ENCODE measurements around the gene FBXW12. TPM values are rescaled to one million over a fixed set of nuclear protein-coding genes. Genes with fewer than 3 reads are reported as not detected.

The FBXW12 gene
- total RNA-seq, 1 experiment from 2014 or later = 2.0 TPM

DNA sequence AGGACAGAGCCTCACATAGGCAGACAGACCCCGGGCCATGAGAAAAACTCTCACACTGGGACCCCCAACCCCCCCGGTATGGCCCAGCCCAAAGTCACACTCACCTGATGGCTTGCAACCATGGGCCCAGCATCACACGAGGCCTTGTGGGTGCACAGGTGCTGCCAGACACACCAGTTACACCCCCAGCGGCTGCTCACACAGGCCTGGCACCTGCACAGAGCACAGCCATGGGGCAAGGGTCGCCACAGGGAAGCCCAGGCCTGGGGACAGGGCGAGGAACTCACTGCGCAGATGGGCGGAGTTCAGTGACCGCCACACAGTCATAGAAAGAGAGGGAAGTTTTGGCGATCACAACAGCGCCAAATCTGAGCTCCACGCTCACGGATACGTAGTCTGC, 48.5 kb downstream of the FBXW12 start:
- Mint-ChIP-seq H3K27me3 (ENCODE audit: low read depth) (no peaks in the 10 kb centered on the region), H3K36me3 (peaks cover 11% of the 10 kb centered on the region), H3K27ac (peak overlapping the region; percentile 14; the same call in 1 of the 2 replicates), H3K4me1 (peaks cover 5% of the 10 kb centered on the region), H3K4me3 (no peak overlapping the region), H3K9me3 (no peaks in the 10 kb centered on the region)
- ChIA-PET CTCF (interaction anchor here (1.4 to 18.3 kb wide), 2 partner anchors 16 to 20 kb away, joined by 4 to 218 read pairs; no protein-coding TSS in a partner anchor), POLR2A (interaction anchor here (0.6 kb wide), 1 partner anchor 335 kb away, joined by 7 read pairs; no protein-coding TSS in a partner anchor)
- no peak for DNase-seq (ENCODE audit: low spot score)
- no peak for TF ChIP-seq ZNF416 (CRISPR knock-in tag; IDR thresholded peaks at IDR 0.05)
- no peak for TF ChIP-seq ZNF219 (CRISPR knock-in tag; IDR thresholded peaks at IDR 0.05; ENCODE audit: borderline replicate concordance)
- no peak for TF ChIP-seq JUN (CRISPR knock-in tag; IDR thresholded peaks at IDR 0.05)
- no peak for TF ChIP-seq ATF1 (CRISPR knock-in tag; IDR thresholded peaks at IDR 0.05)
- TF ChIP-seq, protein P1, sequence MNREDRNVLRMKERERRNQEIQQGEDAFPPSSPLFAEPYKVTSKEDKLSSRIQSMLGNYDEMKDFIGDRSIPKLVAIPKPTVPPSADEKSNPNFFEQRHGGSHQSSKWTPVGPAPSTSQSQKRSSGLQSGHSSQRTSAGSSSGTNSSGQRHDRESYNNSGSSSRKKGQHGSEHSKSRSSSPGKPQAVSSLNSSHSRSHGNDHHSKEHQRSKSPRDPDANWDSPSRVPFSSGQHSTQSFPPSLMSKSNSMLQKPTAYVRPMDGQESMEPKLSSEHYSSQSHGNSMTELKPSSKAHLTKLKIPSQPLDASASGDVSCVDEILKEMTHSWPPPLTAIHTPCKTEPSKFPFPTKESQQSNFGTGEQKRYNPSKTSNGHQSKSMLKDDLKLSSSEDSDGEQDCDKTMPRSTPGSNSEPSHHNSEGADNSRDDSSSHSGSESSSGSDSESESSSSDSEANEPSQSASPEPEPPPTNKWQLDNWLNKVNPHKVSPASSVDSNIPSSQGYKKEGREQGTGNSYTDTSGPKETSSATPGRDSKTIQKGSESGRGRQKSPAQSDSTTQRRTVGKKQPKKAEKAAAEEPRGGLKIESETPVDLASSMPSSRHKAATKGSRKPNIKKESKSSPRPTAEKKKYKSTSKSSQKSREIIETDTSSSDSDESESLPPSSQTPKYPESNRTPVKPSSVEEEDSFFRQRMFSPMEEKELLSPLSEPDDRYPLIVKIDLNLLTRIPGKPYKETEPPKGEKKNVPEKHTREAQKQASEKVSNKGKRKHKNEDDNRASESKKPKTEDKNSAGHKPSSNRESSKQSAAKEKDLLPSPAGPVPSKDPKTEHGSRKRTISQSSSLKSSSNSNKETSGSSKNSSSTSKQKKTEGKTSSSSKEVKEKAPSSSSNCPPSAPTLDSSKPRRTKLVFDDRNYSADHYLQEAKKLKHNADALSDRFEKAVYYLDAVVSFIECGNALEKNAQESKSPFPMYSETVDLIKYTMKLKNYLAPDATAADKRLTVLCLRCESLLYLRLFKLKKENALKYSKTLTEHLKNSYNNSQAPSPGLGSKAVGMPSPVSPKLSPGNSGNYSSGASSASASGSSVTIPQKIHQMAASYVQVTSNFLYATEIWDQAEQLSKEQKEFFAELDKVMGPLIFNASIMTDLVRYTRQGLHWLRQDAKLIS (CRISPR knock-in tag; IDR thresholded peaks at IDR 0.05; ENCODE audit: borderline replicate concordance) = no peak
- TF ChIP-seq EMX1 (CRISPR knock-in tag; IDR thresholded peaks at IDR 0.05) = no peak
- no peak for TF ChIP-seq IRF1 (CRISPR knock-in tag; IDR thresholded peaks at IDR 0.05)
- TF ChIP-seq ZNF317 (CRISPR knock-in tag; IDR thresholded peaks at IDR 0.05; ENCODE audit: borderline replicate concordance, low read depth) = no peak
- TF ChIP-seq, protein P2, sequence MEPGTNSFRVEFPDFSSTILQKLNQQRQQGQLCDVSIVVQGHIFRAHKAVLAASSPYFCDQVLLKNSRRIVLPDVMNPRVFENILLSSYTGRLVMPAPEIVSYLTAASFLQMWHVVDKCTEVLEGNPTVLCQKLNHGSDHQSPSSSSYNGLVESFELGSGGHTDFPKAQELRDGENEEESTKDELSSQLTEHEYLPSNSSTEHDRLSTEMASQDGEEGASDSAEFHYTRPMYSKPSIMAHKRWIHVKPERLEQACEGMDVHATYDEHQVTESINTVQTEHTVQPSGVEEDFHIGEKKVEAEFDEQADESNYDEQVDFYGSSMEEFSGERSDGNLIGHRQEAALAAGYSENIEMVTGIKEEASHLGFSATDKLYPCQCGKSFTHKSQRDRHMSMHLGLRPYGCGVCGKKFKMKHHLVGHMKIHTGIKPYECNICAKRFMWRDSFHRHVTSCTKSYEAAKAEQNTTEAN (CRISPR knock-in tag; IDR thresholded peaks at IDR 0.05) = no peak
- TF ChIP-seq KAT7 (CRISPR knock-in tag; IDR thresholded peaks at IDR 0.05; ENCODE audit: borderline replicate concordance) = no peak
- no peak for ATAC-seq

GRCh38 chr3:48422272-48422671, 50.3 kb downstream of the FBXW12 start:
- Mint-ChIP-seq H3K4me3 (no peak overlapping the region), H3K27me3 (ENCODE audit: low read depth) (no peaks in the 10 kb centered on the region), H3K27ac (no peak overlapping the region), H3K36me3 (peaks cover 7% of the 10 kb centered on the region; the same call in 1 of the 2 replicates), H3K4me1 (peaks cover 19% of the 10 kb centered on the region), H3K9me3 (no peaks in the 10 kb centered on the region)
- DNase-seq (ENCODE audit: low spot score) (no peak), ATAC-seq (peak; percentile 50)
- CTCF ChIA-PET = interaction anchor here (1.0 to 18.3 kb wide), 9 partner anchors 10 to 1478 kb away, joined by 3 to 218 read pairs (median 7); partner anchors contain the start of genes CCDC51 and TMA7
- POLR2A ChIA-PET = no interaction called here
- TF ChIP-seq TP53 (CRISPR knock-in tag; IDR thresholded peaks at IDR 0.05) (no peak), GTF2I (CRISPR knock-in tag; conservative IDR thresholded peaks at IDR 0.05) (no peak), CBFB (CRISPR knock-in tag; IDR thresholded peaks at IDR 0.05; ENCODE audit: low read depth) (no peak), JUN (CRISPR knock-in tag; IDR thresholded peaks at IDR 0.05) (no peak), ERG (CRISPR knock-in tag; IDR thresholded peaks at IDR 0.05) (no peak), PRDM15 (CRISPR knock-in tag; IDR thresholded peaks at IDR 0.05) (no peak)
- TF ChIP-seq, protein P3, sequence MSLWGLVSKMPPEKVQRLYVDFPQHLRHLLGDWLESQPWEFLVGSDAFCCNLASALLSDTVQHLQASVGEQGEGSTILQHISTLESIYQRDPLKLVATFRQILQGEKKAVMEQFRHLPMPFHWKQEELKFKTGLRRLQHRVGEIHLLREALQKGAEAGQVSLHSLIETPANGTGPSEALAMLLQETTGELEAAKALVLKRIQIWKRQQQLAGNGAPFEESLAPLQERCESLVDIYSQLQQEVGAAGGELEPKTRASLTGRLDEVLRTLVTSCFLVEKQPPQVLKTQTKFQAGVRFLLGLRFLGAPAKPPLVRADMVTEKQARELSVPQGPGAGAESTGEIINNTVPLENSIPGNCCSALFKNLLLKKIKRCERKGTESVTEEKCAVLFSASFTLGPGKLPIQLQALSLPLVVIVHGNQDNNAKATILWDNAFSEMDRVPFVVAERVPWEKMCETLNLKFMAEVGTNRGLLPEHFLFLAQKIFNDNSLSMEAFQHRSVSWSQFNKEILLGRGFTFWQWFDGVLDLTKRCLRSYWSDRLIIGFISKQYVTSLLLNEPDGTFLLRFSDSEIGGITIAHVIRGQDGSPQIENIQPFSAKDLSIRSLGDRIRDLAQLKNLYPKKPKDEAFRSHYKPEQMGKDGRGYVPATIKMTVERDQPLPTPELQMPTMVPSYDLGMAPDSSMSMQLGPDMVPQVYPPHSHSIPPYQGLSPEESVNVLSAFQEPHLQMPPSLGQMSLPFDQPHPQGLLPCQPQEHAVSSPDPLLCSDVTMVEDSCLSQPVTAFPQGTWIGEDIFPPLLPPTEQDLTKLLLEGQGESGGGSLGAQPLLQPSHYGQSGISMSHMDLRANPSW (CRISPR knock-in tag; conservative IDR thresholded peaks at IDR 0.05; ENCODE audit: low read depth) = no peak
- TF ChIP-seq, protein P4, sequence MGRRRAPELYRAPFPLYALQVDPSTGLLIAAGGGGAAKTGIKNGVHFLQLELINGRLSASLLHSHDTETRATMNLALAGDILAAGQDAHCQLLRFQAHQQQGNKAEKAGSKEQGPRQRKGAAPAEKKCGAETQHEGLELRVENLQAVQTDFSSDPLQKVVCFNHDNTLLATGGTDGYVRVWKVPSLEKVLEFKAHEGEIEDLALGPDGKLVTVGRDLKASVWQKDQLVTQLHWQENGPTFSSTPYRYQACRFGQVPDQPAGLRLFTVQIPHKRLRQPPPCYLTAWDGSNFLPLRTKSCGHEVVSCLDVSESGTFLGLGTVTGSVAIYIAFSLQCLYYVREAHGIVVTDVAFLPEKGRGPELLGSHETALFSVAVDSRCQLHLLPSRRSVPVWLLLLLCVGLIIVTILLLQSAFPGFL (CRISPR knock-in tag; IDR thresholded peaks at IDR 0.05; ENCODE audit: borderline replicate concordance) = no peak
